Measurements from ENCODE around the gene AK8. TPM values are rescaled to one million over a fixed set of nuclear protein-coding genes. Genes with fewer than 3 reads are reported as not detected.

The AK8 gene
- total and polyA plus RNA-seq, 2 donors, result 1.8 to 2.3 TPM

GRCh38 chr9:132804576-132805295, 73.3 kb downstream of the AK8 start:
- WGBS, result 61% methylated on average over 20 of the region's 20 CpGs
- H3K27me3 ChIP-seq (ENCODE audit: control insufficient read depth in 2 of 2, insufficient read depth in 1 of 2, low read length in 1 of 2), result no peaks in the 10 kb centered on the region
- peaks cover 0 to 14% of the 10 kb centered on the region in 2 donors for H3K9me3 ChIP-seq (ENCODE audit: control insufficient read depth in 2 of 2, insufficient read depth in 1 of 2, low read length in 1 of 2)
- H3K36me3 ChIP-seq (ENCODE audit: control insufficient read depth in 2 of 2, insufficient read depth in 2 of 2, low read length in 1 of 2), result no peaks in the 10 kb centered on the region
- no peak overlapping the region for H3K4me3 ChIP-seq (ENCODE audit: low read length in 2 of 2)
- peak overlapping the region in 1 of 2 donors; percentile 2 for H3K27ac ChIP-seq (ENCODE audit: low read depth in 1 of 2, low read length in 1 of 2)
- no peak for DNase-seq (ENCODE audit: low read depth in 6 of 9, low spot score in 9 of 9)
- peaks cover 48 to 88% of the 10 kb centered on the region in 2 donors for H3K4me1 ChIP-seq (ENCODE audit: control insufficient read depth in 2 of 2, insufficient read depth in 2 of 2, low read length in 2 of 2)

- peaks cover 0 to 13% of the 10 kb centered on the region in 2 donors for H3K27me3 ChIP-seq (ENCODE audit: control insufficient read depth in 2 of 2, insufficient read depth in 1 of 2, low read length in 1 of 2)
- no peaks in the 10 kb centered on the region for H3K36me3 ChIP-seq (ENCODE audit: control insufficient read depth in 2 of 2, insufficient read depth in 2 of 2, low read length in 1 of 2)
- H3K4me3 ChIP-seq (ENCODE audit: low read length in 2 of 2), result no peak overlapping the region
- H3K4me1 ChIP-seq (ENCODE audit: control insufficient read depth in 2 of 2, insufficient read depth in 2 of 2, low read length in 2 of 2), result peaks cover 26 to 70% of the 10 kb centered on the region in 2 donors
- peaks cover 0 to 15% of the 10 kb centered on the region in 2 donors for H3K9me3 ChIP-seq (ENCODE audit: control insufficient read depth in 2 of 2, insufficient read depth in 1 of 2, low read length in 1 of 2)
- no peak for DNase-seq (ENCODE audit: low read depth in 6 of 9, low spot score in 9 of 9)
- 80% methylated on average over 17 of the region's 17 CpGs for WGBS
- H3K27ac ChIP-seq (ENCODE audit: low read depth in 1 of 2, low read length in 1 of 2), result no peak overlapping the region
Measured at GRCh38 chr9:132802121-132802795, 75.8 kb downstream of the AK8 start.

DNA sequence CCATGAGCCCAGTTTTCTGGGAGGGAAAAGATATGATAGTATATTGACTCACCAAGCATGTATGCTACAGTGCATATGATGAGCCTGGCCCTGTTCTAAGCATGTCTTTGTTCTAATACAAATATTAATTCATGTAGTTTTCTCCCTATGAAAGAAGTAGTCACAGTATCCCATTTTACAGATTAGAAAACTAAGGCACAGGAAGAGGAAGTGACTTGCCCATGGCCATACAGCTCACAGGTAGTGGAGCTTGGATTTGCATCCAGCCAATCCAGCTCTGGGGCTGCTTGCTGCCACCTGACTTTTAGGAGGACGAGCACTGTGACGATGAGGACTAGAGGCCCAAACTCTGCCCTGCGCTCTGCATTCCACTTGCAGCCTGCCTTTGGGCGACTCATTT, 76.4 kb downstream of the AK8 start:
- no peak overlapping the region for H3K27ac ChIP-seq (ENCODE audit: low read depth in 1 of 2, low read length in 1 of 2)
- H3K4me3 ChIP-seq (ENCODE audit: low read length in 2 of 2), result no peak overlapping the region
- peaks cover 22 to 64% of the 10 kb centered on the region in 2 donors for H3K4me1 ChIP-seq (ENCODE audit: control insufficient read depth in 2 of 2, insufficient read depth in 2 of 2, low read length in 2 of 2)
- DNase-seq (ENCODE audit: low read depth in 6 of 9, low spot score in 9 of 9), result no peak
- 96% methylated on average over 4 of the region's 4 CpGs for WGBS
- peaks cover 0 to 19% of the 10 kb centered on the region in 2 donors for H3K27me3 ChIP-seq (ENCODE audit: control insufficient read depth in 2 of 2, insufficient read depth in 1 of 2, low read length in 1 of 2)
- H3K9me3 ChIP-seq (ENCODE audit: control insufficient read depth in 2 of 2, insufficient read depth in 1 of 2, low read length in 1 of 2), result peaks cover 0 to 15% of the 10 kb centered on the region in 2 donors
- H3K36me3 ChIP-seq (ENCODE audit: control insufficient read depth in 2 of 2, insufficient read depth in 2 of 2, low read length in 1 of 2), result no peaks in the 10 kb centered on the region

GRCh38 chr9:132800038-132800648, 77.9 kb downstream of the AK8 start:
- H3K36me3 ChIP-seq (ENCODE audit: control insufficient read depth in 2 of 2, insufficient read depth in 2 of 2, low read length in 1 of 2), result no peaks in the 10 kb centered on the region
- no peak overlapping the region for H3K27ac ChIP-seq (ENCODE audit: low read depth in 1 of 2, low read length in 1 of 2)
- 28% methylated on average over 22 of the region's 22 CpGs for WGBS
- peak in 8 of 9 donors; percentile 52 to 86 (median 68) for DNase-seq (ENCODE audit: low read depth in 6 of 9, low spot score in 9 of 9)
- peaks cover 17 to 49% of the 10 kb centered on the region in 2 donors for H3K4me1 ChIP-seq (ENCODE audit: control insufficient read depth in 2 of 2, insufficient read depth in 2 of 2, low read length in 2 of 2)
- peaks cover 0 to 15% of the 10 kb centered on the region in 2 donors for H3K9me3 ChIP-seq (ENCODE audit: control insufficient read depth in 2 of 2, insufficient read depth in 1 of 2, low read length in 1 of 2)
- peaks cover 0 to 29% of the 10 kb centered on the region in 2 donors for H3K27me3 ChIP-seq (ENCODE audit: control insufficient read depth in 2 of 2, insufficient read depth in 1 of 2, low read length in 1 of 2)
- no peak overlapping the region for H3K4me3 ChIP-seq (ENCODE audit: low read length in 2 of 2)

DNA sequence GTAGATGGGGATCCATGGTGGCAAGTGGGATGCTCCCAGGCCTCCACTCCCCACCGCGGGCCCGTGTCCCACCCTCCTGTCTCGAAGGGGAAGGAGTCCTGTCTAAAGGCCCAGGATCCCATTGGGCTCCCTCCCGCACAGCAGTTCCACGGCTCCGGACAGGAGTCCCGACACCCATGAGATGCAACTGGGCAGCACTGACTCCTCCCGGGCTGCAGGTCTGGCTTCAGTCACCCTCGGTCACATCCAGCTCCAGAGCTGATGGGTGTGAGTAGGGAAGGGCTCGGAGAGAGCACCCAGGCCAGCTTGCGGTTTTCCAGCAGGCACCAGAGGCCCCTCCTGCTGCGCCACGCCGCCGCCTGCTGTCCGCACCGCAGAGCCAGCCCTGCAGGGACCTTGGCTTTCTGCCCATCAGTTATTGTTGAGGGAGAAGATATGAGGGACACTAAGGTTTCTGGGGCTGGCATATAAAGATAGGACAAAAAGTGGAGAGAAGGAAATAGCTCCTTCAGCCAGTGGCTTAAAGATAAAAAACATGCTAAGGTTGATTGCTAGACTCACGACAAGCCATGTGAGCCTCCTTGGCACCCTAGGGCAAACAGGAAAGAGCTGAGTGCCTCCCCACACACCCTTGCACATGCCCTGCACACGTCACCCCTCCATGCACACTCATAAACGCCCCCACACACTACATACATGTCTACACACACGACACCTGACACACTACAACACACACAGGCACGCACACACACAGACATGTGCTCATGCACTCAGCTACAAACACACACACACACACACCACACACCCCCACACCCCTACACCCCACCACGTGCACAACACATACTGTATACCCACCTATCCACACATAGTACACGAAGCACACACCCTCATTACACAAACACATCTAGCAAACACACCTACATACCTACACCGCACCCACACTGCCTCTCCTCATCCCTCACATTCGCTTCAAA, 79.0 kb downstream of the AK8 start:
- no peak for DNase-seq (ENCODE audit: low read depth in 6 of 9, low spot score in 9 of 9)
- Histone ChIP-seq H3K9me3 (ENCODE audit: control insufficient read depth in 2 of 2, insufficient read depth in 1 of 2, low read length in 1 of 2) (peaks cover 0 to 17% of the 10 kb centered on the region in 2 donors), H3K36me3 (ENCODE audit: control insufficient read depth in 2 of 2, insufficient read depth in 2 of 2, low read length in 1 of 2) (no peaks in the 10 kb centered on the region), H3K27ac (ENCODE audit: low read depth in 1 of 2, low read length in 1 of 2) (no peak overlapping the region), H3K4me1 (ENCODE audit: control insufficient read depth in 2 of 2, insufficient read depth in 2 of 2, low read length in 2 of 2) (peaks cover 9 to 39% of the 10 kb centered on the region in 2 donors), H3K27me3 (ENCODE audit: control insufficient read depth in 2 of 2, insufficient read depth in 1 of 2, low read length in 1 of 2) (peaks cover 2 to 39% of the 10 kb centered on the region in 2 donors), H3K4me3 (ENCODE audit: low read length in 2 of 2) (no peak overlapping the region)
- 62% methylated on average over 27 of the region's 27 CpGs for WGBS

DNA sequence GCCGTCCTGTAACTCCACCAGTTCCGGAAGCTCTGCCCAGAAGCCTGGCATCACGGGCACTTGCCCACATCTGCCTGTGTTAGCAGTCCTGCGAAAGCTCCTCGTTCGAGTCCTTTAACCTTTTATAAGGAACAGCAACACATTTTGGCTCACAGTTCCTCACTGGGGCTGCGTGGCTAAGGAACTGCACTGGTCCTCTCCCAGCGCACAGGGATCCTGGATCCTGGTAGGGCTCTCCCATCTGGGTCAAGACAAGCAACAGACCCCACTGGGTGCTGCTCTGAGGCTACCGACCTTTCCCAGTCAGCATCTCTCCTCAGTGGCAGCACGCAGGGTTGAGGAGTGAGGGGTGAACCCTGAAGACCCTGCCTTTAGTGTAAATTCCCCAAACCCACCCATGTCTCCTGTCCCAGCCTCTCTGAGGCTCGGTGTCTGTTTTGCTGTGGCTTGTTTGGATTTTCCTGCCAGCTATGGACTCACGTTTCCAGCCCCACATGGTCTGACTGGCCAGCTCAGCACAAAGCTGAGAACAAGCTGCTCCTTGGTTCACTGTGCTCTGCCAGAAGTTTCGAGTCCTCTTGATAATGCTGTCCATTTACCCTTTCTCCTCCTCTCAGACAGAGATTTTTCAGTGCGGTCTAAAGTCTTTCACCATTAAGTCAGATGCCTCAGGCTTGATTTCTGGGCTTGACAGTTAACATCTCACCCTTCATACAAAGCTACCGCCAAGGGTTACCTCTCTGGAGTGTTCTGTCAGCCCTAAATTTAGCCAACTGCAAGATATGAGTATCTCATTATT, 80.0 kb downstream of the AK8 start:
- no peak for DNase-seq (ENCODE audit: low read depth in 6 of 9, low spot score in 9 of 9)
- Histone ChIP-seq H3K36me3 (ENCODE audit: control insufficient read depth in 2 of 2, insufficient read depth in 2 of 2, low read length in 1 of 2) (no peaks in the 10 kb centered on the region), H3K4me3 (ENCODE audit: low read length in 2 of 2) (no peak overlapping the region), H3K27ac (ENCODE audit: low read depth in 1 of 2, low read length in 1 of 2) (no peak overlapping the region), H3K27me3 (ENCODE audit: control insufficient read depth in 2 of 2, insufficient read depth in 1 of 2, low read length in 1 of 2) (peaks cover 4 to 47% of the 10 kb centered on the region in 2 donors), H3K9me3 (ENCODE audit: control insufficient read depth in 2 of 2, insufficient read depth in 1 of 2, low read length in 1 of 2) (peaks cover 0 to 18% of the 10 kb centered on the region in 2 donors), H3K4me1 (ENCODE audit: control insufficient read depth in 2 of 2, insufficient read depth in 2 of 2, low read length in 2 of 2) (peaks cover 9 to 32% of the 10 kb centered on the region in 2 donors)
- 93% methylated on average over 15 of the region's 15 CpGs for WGBS

- Histone ChIP-seq H3K4me1 (ENCODE audit: control insufficient read depth in 2 of 2, insufficient read depth in 2 of 2, low read length in 2 of 2) (peaks cover 4 to 17% of the 10 kb centered on the region in 2 donors), H3K27me3 (ENCODE audit: control insufficient read depth in 2 of 2, insufficient read depth in 1 of 2, low read length in 1 of 2) (peaks cover 4 to 53% of the 10 kb centered on the region in 2 donors), H3K36me3 (ENCODE audit: control insufficient read depth in 2 of 2, insufficient read depth in 2 of 2, low read length in 1 of 2) (no peaks in the 10 kb centered on the region), H3K9me3 (ENCODE audit: control insufficient read depth in 2 of 2, insufficient read depth in 1 of 2, low read length in 1 of 2) (peaks cover 0 to 8% of the 10 kb centered on the region in 2 donors), H3K27ac (ENCODE audit: low read depth in 1 of 2, low read length in 1 of 2) (no peak overlapping the region), H3K4me3 (ENCODE audit: low read length in 2 of 2) (no peak overlapping the region)
- WGBS, result 94% methylated on average over 16 of the region's 16 CpGs
- no peak for DNase-seq (ENCODE audit: low read depth in 6 of 9, low spot score in 9 of 9)
Measured at GRCh38 chr9:132795511-132796303, 82.4 kb downstream of the AK8 start.
